H1 (cell line): ENCODE measurements around the gene RHOBTB1. TPM values are rescaled to one million over a fixed set of nuclear protein-coding genes. Genes with fewer than 3 reads are reported as not detected.

Experiments
- CTCF ChIA-PET: fragments of 300-600 bp; sonication (Branson Sonifier 250); formaldehyde crosslinking; loops from one replicate; lab custom pipeline; 2021; ENCODE audit not compliant: partially characterized antibody; lab: Charles Lee
- POLR2A ChIA-PET: fragments of 300-600 bp; sonication (Branson Sonifier 250); formaldehyde crosslinking; loops from one replicate; lab custom pipeline; 2021; ENCODE audit warnings: inconsistent platforms; ENCODE audit not compliant: partially characterized antibody; lab: Charles Lee
- DNase-seq, 2 experiments: peaks; one replicate each; pipeline versions ENCODE4 v3.0.0 to v3.0.0-alpha.2; 2010 to 2022; ENCODE audit warnings: low spot score in 2 of 2, low read depth in 1 of 2, mixed read lengths in 1 of 2
- FAIRE-seq: peaks from 2 replicates; lab custom pipeline; 2011; peaks lifted over from hg19 to GRCh38; lab: Jason Lieb, UNC
- H2AFZ ChIP-seq: 2 replicates; pipeline ENCODE4 v1.8.1; 2012; ENCODE audit warnings: low read length, inconsistent platforms
- H2AK5ac ChIP-seq: 2 replicates; pipeline ENCODE4 v1.6.1; 2013; ENCODE audit warnings: low read depth, low read length
- H2BK120ac ChIP-seq: replicated peaks from 2 replicates; pipeline ENCODE3; 2013; ENCODE audit warnings: low read depth, low read length, inconsistent platforms
- H2BK12ac ChIP-seq: 2 replicates; pipeline ENCODE4 v1.6.1; 2013; ENCODE audit warnings: low read depth, low read length
- H2BK15ac ChIP-seq: 2 replicates; pipeline ENCODE4 v1.6.1; 2013; ENCODE audit warnings: low read length
- H2BK20ac ChIP-seq: 2 replicates; pipeline ENCODE4 v1.6.1; 2013; ENCODE audit warnings: low read length
- H2BK5ac ChIP-seq: 2 replicates; pipeline ENCODE4 v1.6.1; 2013; ENCODE audit warnings: low read depth, low read length
- H3K14ac ChIP-seq: 2 replicates; pipeline ENCODE4 v1.6.1; 2013; ENCODE audit warnings: inconsistent platforms; ENCODE audit not compliant: insufficient read length
- H3K18ac ChIP-seq: 2 replicates; pipeline ENCODE4 v1.6.1; 2013; ENCODE audit warnings: low read length; ENCODE audit errors: extremely low read depth
- H3K23ac ChIP-seq: 2 replicates; pipeline ENCODE4 v1.6.1; 2013; ENCODE audit warnings: inconsistent platforms; ENCODE audit not compliant: insufficient read length
- H3K23me2 ChIP-seq: 2 replicates; pipeline ENCODE4 v1.6.1; 2013; ENCODE audit warnings: low read depth, low read length
- H3K27ac ChIP-seq: 2 replicates; pipeline ENCODE4 v1.6.1; 2011; ENCODE audit warnings: low read depth, low read length, inconsistent platforms
- H3K27me3 ChIP-seq, 4 experiments: replicated peaks in 1 of 4; 1 replicate in 1 of 4; 2 replicates in 3 of 4; pipeline versions ENCODE4 v1.6.1 to v1.8.1; 2011 to 2013; ENCODE audit warnings: low read length in 3 of 4, mild to moderate bottlenecking in 3 of 4, inconsistent platforms in 2 of 4, mixed read lengths in 2 of 4, moderate library complexity in 1 of 4; ENCODE audit not compliant: control insufficient read depth in 3 of 4, insufficient read depth in 3 of 4; ENCODE audit errors: extremely low read depth in 1 of 4
- H3K36me3 ChIP-seq, 4 experiments: 2 replicates each; pipeline versions ENCODE4 v1.6.1 to v1.8.1; 2011 to 2013; ENCODE audit warnings: mild to moderate bottlenecking in 4 of 4, low read length in 3 of 4, moderate library complexity in 2 of 4, control low read depth in 1 of 4, inconsistent platforms in 1 of 4; ENCODE audit not compliant: insufficient read depth in 4 of 4, control insufficient read depth in 2 of 4
- H3K4ac ChIP-seq: replicated peaks from 2 replicates; pipeline ENCODE3; 2013; ENCODE audit warnings: low read length, low read depth, mixed read lengths, inconsistent platforms; ENCODE audit not compliant: insufficient read length
- H3K4me1 ChIP-seq, 4 experiments: replicated peaks in 1 of 4; 1 replicate in 1 of 4; 2 replicates in 3 of 4; pipeline versions ENCODE4 v1.6.1 to v1.8.1; 2011 to 2013; ENCODE audit warnings: low read length in 3 of 4, inconsistent platforms in 2 of 4, mixed read lengths in 1 of 4; ENCODE audit not compliant: insufficient read depth in 4 of 4, control insufficient read depth in 3 of 4
- H3K4me2 ChIP-seq, 2 experiments: 2 replicates each; pipeline versions ENCODE4 v1.6.1 to v1.8.1; 2011 to 2013; ENCODE audit warnings: low read depth in 2 of 2, low read length in 2 of 2, control low read depth in 1 of 2, inconsistent platforms in 1 of 2, mild to moderate bottlenecking in 1 of 2; ENCODE audit not compliant: insufficient read depth in 1 of 2
- H3K4me3 ChIP-seq, 4 experiments: fragments of 200-600, 300-600 bp in 1 of 4; sonication (generic), shearing (Covaris generic), sonication (Bioruptor Twin) in 1 of 4; 2 replicates each; pipeline versions ENCODE4 v1.5.1 to v1.8.1; 2011 to 2016; ENCODE audit warnings: low read length in 4 of 4, low read depth in 3 of 4, control low read depth in 2 of 4, inconsistent platforms in 2 of 4, mild to moderate bottlenecking in 2 of 4, mixed read lengths in 1 of 4, moderate library complexity in 1 of 4; ENCODE audit not compliant: insufficient read depth in 2 of 4; ENCODE audit errors: extremely low read depth in 1 of 4
- H3K56ac ChIP-seq: replicated peaks from 2 replicates; pipeline ENCODE3; 2013; ENCODE audit warnings: low read depth, mild to moderate bottlenecking, mixed read lengths, low read length, inconsistent platforms; ENCODE audit not compliant: insufficient read length
- H3K79me1 ChIP-seq: 2 replicates; pipeline ENCODE4 v1.6.1; 2013; ENCODE audit warnings: low read depth, low read length, control low read depth
- H3K79me2 ChIP-seq, 2 experiments: 2 replicates each; pipeline versions ENCODE4 v1.6.1 to v1.8.1; 2012 to 2013; ENCODE audit warnings: low read length in 2 of 2, mild to moderate bottlenecking in 2 of 2, inconsistent platforms in 1 of 2; ENCODE audit not compliant: insufficient read depth in 2 of 2, control insufficient read depth in 1 of 2
- H3K9ac ChIP-seq, 4 experiments: replicated peaks in 1 of 4; 1 replicate in 1 of 4; 2 replicates in 3 of 4; pipeline versions ENCODE4 v1.6.1 to v1.8.1; 2011 to 2013; ENCODE audit warnings: low read depth in 3 of 4, low read length in 3 of 4, control low read depth in 2 of 4, mild to moderate bottlenecking in 2 of 4, moderate library complexity in 2 of 4, inconsistent platforms in 1 of 4; ENCODE audit errors: extremely low read depth in 1 of 4
- H3K9me3 ChIP-seq, 2 experiments: 2 replicates each; pipeline versions ENCODE4 v1.6.1 to v1.8.1; 2012 to 2013; ENCODE audit warnings: mild to moderate bottlenecking in 2 of 2, moderate library complexity in 2 of 2, control low read depth in 1 of 2, inconsistent platforms in 1 of 2, low read depth in 1 of 2, low read length in 1 of 2, mixed read lengths in 1 of 2; ENCODE audit not compliant: insufficient read depth in 2 of 2
- H4K20me1 ChIP-seq, 2 experiments: replicated peaks in 1 of 2; 2 replicates each; pipeline versions ENCODE3 to v1.8.1; 2011 to 2013; ENCODE audit warnings: inconsistent platforms in 2 of 2, low read length in 2 of 2, mild to moderate bottlenecking in 1 of 2; ENCODE audit not compliant: insufficient read depth in 2 of 2, control insufficient read depth in 1 of 2
- H4K5ac ChIP-seq: 2 replicates; pipeline ENCODE4 v1.6.1; 2013; ENCODE audit warnings: low read length, low read depth, mixed read lengths, inconsistent platforms; ENCODE audit not compliant: insufficient read length
- H4K8ac ChIP-seq: 2 replicates; pipeline ENCODE4 v1.8.0; 2013; ENCODE audit warnings: mild to moderate bottlenecking, moderate library complexity, low read length, inconsistent platforms; ENCODE audit not compliant: insufficient read depth; ENCODE audit errors: extremely low read depth
- H4K91ac ChIP-seq: replicated peaks from 2 replicates; pipeline ENCODE3; 2013; ENCODE audit warnings: low read length, mixed read lengths, inconsistent platforms; ENCODE audit not compliant: insufficient read length
- ATF3 ChIP-seq: IDR thresholded peaks from 2 replicates; pipeline ENCODE4 v1.6.1; 2011; ENCODE audit warnings: low read depth, mild to moderate bottlenecking, low read length; ENCODE audit not compliant: insufficient read depth
- CBX5 ChIP-seq: fragments of 300-800, 300-1000 bp; sonication (generic); IDR thresholded peaks from 2 replicates; pipeline ENCODE4 v1.7.1; 2016; ENCODE audit warnings: antibody characterized with exemption, low read length, low read depth
- CTBP2 ChIP-seq: IDR thresholded peaks from 2 replicates; pipeline ENCODE4 v1.7.0; 2011; ENCODE audit warnings: borderline replicate concordance, mild to moderate bottlenecking, moderate library complexity, mixed read lengths, low read length; ENCODE audit not compliant: insufficient read depth, insufficient read length
- EZH2 ChIP-seq: fragments of 200-600 bp; sonication (generic); IDR thresholded peaks from 2 replicates; pipeline ENCODE4 v1.7.1; 2012; ENCODE audit warnings: low read depth, mild to moderate bottlenecking, moderate library complexity, low read length, inconsistent platforms; ENCODE audit not compliant: severe bottlenecking
- JUND ChIP-seq: IDR thresholded peaks from 2 replicates; pipeline ENCODE4 v1.6.1; 2011; ENCODE audit warnings: mild to moderate bottlenecking, improper control_type of control experiment, low read length
- MAFK ChIP-seq: IDR thresholded peaks from 2 replicates; pipeline ENCODE4 v1.6.1; 2012; ENCODE audit warnings: low read depth, mild to moderate bottlenecking, improper control_type of control experiment, low read length
- PHF8 ChIP-seq: fragments of 200-600 bp; sonication (generic); conservative IDR thresholded peaks from 2 replicates; pipeline ENCODE4 v1.7.1; 2012; ENCODE audit warnings: low read depth, mild to moderate bottlenecking, inconsistent platforms, low read length, moderate library complexity
- POLR2AphosphoS5 ChIP-seq: IDR thresholded peaks from 2 replicates; pipeline ENCODE4 v1.6.1; 2011; ENCODE audit warnings: low read depth, low read length
- RNF2 ChIP-seq: fragments of 200-900, 300-1000 bp; sonication (generic); IDR thresholded peaks from 2 replicates; pipeline ENCODE4 v1.7.1; 2016; ENCODE audit warnings: borderline replicate concordance, low read depth, mild to moderate bottlenecking, antibody characterized with exemption, low read length; ENCODE audit not compliant: poor library complexity, severe bottlenecking; ENCODE audit errors: missing control alignments
- SIN3A ChIP-seq, 2 experiments: IDR thresholded peaks in 1 of 2; conservative IDR thresholded peaks in 1 of 2; 2 replicates each; pipeline ENCODE4 v1.6.1; 2011 to 2012; ENCODE audit warnings: low read length in 2 of 2, improper control_type of control experiment in 1 of 2, low read depth in 1 of 2, mild to moderate bottlenecking in 1 of 2
- SP1 ChIP-seq: IDR thresholded peaks from 2 replicates; pipeline ENCODE4 v1.6.1; 2011; ENCODE audit warnings: low read depth, low read length
- TAF7 ChIP-seq: optimal IDR thresholded peaks from 2 replicates; pipeline ENCODE3; 2011; ENCODE audit warnings: low read depth, mild to moderate bottlenecking, inconsistent platforms, low read length, moderate library complexity, borderline replicate concordance
- TBP ChIP-seq: IDR thresholded peaks from 2 replicates; pipeline ENCODE4 v1.6.1; 2011; ENCODE audit warnings: low read depth, low read length, improper control_type of control experiment
- WGBS, 2 experiments: shearing (Covaris generic) in 1 of 2; methylation state at CpG; one replicate each; pipeline versions ENCODE4 v1.1.6 to v1.1.7; 2013 to 2015; ENCODE audit warnings: low lambda C conversion rate in 2 of 2, mixed read lengths in 2 of 2, inconsistent platforms in 1 of 2, low coverage in 1 of 2, missing lambda C conversion rate in 1 of 2; ENCODE audit not compliant: insufficient replicate concordance in 2 of 2, insufficient coverage in 1 of 2, insufficient read length in 1 of 2; ENCODE audit errors: extremely low coverage in 1 of 2, missing lambda C conversion rate in 1 of 2; 5-methylcytosine and 5-hydroxymethylcytosine counted together
- polyA plus RNA-seq, 7 experiments: library from polyadenylated mRNA; depleted of rRNA in 3 of 7; stranded (reverse) in 5 of 7; unstranded in 2 of 7; fragments of >200 nt in 5 of 7; fragments of 200-250 nt in 2 of 7; gene quantifications; 1 replicate in 5 of 7; 2 replicates in 1 of 7; 4 replicates in 1 of 7; pipeline versions ENCODE4 v1.2.1 to v1.2.3, GENCODE V29; 2011 to 2013; ENCODE audit warnings: missing spikeins in 2 of 7, mixed read lengths in 2 of 7
- total RNA-seq: library from RNA; stranded (reverse); fragmentation: NEBNext Ultra II Directional; extraction: Animal tissue kit (Norgen Biotek cat#: 25700); gene quantifications from 2 replicates; pipeline ENCODE4 v1.2.1, GENCODE V29; 2021

The RHOBTB1 gene
- total and polyA plus RNA-seq, 2 of the 8 experiments (the other 6 are each of a cell fraction or from before 2014, with no cell fraction given) = 6.1 to 7.4 TPM

GRCh38 chr10:60903096-60903495, 40.9 kb downstream of the RHOBTB1 start:
- no peak overlapping the region for H4K5ac ChIP-seq
- no peaks in the 10 kb centered on the region for H3K79me2 ChIP-seq
- no peaks in the 10 kb centered on the region for H3K27me3 ChIP-seq
- DNase-seq = no peak
- no peak for FAIRE-seq
- WGBS, 2 experiments = 91% methylated on average over 3 of the region's 3 CpGs; no CpG with 5 or more reads in 1 of the 2 experiments
- no peak overlapping the region for H2BK15ac ChIP-seq
- H3K4me3 ChIP-seq = no peak overlapping the region
- H3K79me1 ChIP-seq = no peaks in the 10 kb centered on the region
- H3K23ac ChIP-seq = no peak overlapping the region
- H3K9ac ChIP-seq = no peak overlapping the region
- H4K20me1 ChIP-seq = no peaks in the 10 kb centered on the region
- no peak overlapping the region for H2BK20ac ChIP-seq
- no peak overlapping the region for H3K56ac ChIP-seq
- H3K27ac ChIP-seq = no peak overlapping the region
- H2BK5ac ChIP-seq = no peak overlapping the region
- no peak overlapping the region for H2AK5ac ChIP-seq
- no peak overlapping the region for H3K18ac ChIP-seq
- H2AFZ ChIP-seq = no peak overlapping the region
- no peaks in the 10 kb centered on the region; a peak in 4 of 8 replicates for H3K36me3 ChIP-seq
- CTCF ChIA-PET = no interaction called here
- no peak overlapping the region for H3K4me2 ChIP-seq
- no peak overlapping the region for H4K91ac ChIP-seq
- no peak overlapping the region for H4K8ac ChIP-seq
- no peak overlapping the region for H3K14ac ChIP-seq
- H3K4ac ChIP-seq = no peak overlapping the region
- H2BK120ac ChIP-seq = no peak overlapping the region
- no peaks in the 10 kb centered on the region for H3K4me1 ChIP-seq
- H3K23me2 ChIP-seq = no peaks in the 10 kb centered on the region
- H2BK12ac ChIP-seq = no peak overlapping the region
- POLR2A ChIA-PET = no interaction called here
- H3K9me3 ChIP-seq = peaks cover 0 to 5% of the 10 kb centered on the region in 2 experiments; a peak in 2 of 4 replicates
- no peak for TF ChIP-seq CBX5
- TF ChIP-seq POLR2AphosphoS5 = no peak
- no peak for TF ChIP-seq ATF3
- no peak for TF ChIP-seq TAF7
- TF ChIP-seq EZH2 = no peak
- no peak for TF ChIP-seq SIN3A (conservative IDR thresholded peaks at IDR 0.05 in 1 of 2, IDR thresholded peaks at IDR 0.05 in 1 of 2; ENCODE audit: low read depth in 1 of 2, low read length in 2 of 2)
- TF ChIP-seq SP1 = no peak
- TF ChIP-seq TBP = no peak
- no peak for TF ChIP-seq CTBP2
- TF ChIP-seq PHF8 = no peak
- TF ChIP-seq MAFK = no peak
- TF ChIP-seq JUND = no peak
- no peak for TF ChIP-seq RNF2
